Measurements from ENCODE around the gene FKBP9.
A peak's percentile ranks its signal among the peaks of the same experiment; 100 is the strongest.
"Not testable (repeated sequence)": the region's sequence is repeated elsewhere in the genome, so short reads cannot be mapped to it uniquely, and the experiment has no call there.

The FKBP9 gene

DNA sequence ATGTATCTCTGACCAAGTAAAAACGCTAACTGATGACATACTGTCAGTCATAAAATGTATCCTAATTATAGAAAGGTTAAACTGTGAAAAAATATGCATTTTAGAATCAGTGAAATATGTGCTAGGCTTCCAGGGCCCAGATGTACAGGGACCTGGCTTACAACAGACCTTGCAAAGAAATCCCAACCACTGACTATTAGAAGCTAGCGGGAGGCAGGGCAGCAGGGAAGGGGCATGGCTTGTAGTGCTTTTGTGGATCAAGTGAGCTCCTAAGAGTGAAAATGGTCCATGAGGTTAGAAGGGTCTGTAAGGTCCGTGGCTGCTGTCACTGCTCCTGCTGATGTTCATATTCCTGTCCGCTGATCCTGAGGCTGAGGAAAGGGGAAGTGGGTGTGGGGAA is 40.7 kb downstream of the FKBP9 start:
- H3K4me3 ChIP-seq (ENCODE audit: low read length): not testable (repeated sequence)
- DNase-seq (ENCODE audit: low read depth): peak; percentile 35

DNA sequence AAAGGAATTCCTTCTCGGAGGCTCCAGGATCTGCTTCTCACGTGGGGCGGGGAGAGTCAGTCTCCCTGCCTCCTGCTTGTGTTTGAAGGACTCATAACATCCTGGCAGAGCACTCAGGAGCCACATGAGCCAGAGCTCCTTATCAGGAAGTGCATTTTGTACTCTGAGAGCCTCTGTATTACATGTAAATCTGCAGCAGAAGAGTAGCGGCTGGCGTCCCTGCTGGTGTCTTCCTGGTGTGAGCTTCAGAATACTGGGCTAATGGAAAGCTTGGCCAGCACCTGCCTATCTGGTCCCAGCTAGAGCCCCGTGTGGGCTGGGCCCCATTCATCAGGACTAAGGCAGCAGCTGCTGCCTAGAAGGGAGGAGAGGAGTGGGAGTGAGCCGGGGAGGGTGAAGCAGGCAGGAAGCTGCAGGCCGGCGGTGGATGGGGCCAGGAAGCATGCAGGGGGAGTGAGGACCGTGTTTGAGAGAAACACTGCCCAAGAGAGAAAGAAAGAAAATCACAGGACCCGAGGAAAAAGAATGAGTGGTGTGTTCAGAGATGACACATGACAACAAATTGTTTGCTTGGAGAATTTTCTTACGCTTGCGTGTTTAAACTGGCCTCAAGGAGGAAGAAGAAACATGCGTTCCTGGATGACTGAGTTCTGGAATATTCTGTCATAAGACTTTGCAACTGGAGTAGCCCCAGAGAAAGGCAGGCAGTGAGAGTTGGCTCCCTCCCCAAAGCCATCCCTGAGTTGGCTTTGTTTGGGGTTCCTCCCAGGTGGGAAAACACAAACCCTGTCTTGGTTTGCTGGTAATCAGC is 41.3 kb downstream of the FKBP9 start:
- not testable (repeated sequence) for H3K4me3 ChIP-seq (ENCODE audit: low read length)
- peak; percentile 89 for DNase-seq (ENCODE audit: low read depth)

DNA sequence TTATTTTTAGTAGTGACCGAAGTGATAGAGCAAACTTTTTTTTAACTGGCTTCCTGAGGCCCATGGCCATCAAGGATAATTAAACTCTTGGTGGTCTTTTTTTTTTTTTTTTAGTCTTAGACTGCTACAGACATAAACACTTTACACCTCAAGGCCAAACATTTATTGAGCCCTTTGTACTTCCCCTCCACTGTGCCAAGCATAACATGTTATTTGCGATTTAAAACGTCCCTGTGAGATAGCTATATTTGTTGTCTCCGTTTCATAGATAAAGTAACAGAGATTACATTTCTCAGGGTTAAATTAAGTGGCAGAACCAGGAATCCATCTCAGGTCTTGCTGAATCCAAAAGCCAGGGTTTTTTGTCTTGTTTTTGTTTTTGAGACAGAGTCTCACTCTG is 42.1 kb downstream of the FKBP9 start:
- not testable (repeated sequence) for DNase-seq (ENCODE audit: low read depth); H3K4me3 ChIP-seq (ENCODE audit: low read length)

DNA sequence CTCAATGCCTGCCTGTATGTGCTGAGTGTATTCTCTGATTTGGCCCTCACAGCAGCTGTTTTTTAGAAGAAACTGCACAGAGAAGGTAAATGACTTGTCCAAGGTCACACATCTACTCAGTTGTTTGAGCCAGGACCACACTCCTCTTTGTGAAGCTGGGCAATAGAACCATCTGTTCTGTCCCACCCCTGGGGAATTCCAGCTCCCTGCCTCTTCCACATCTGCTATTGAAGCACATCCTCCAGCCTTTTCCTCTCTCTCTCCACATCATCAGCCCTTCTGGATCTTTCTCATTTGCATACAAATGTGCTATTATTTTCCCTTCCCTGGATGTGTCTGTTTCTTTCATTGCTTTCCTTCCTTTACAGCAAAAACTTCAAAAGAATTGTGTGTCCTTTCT is 45.9 kb downstream of the FKBP9 start:
- not testable (repeated sequence) for H3K4me3 ChIP-seq (ENCODE audit: low read length)
- peak; percentile 22 for DNase-seq (ENCODE audit: low read depth)

DNA sequence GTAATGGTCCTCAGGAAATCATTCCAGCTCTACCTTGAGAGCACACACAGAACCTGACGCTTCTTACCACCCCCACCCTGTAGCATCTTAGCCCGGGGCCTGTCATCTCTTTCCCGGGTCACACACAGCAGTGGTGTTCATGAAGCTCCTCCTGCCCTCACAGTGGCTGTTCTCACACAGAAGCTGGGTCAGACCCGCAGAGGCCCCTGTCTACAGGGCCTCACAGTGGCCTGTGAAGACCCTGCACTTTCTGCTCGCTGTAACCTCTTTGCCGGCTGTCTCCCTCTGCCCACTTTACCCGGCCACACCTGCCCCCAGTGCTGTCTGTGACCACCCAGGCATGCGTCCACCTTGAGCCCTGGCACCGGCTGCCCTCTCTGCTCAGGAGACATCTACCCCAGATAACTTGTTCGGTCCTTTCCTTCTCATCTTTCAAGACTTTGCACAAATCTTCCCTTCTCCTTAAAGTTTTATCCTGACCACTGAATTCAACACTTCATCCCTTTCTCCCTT is 46.9 kb downstream of the FKBP9 start:
- DNase-seq (ENCODE audit: low read depth): not testable (repeated sequence)

DNA sequence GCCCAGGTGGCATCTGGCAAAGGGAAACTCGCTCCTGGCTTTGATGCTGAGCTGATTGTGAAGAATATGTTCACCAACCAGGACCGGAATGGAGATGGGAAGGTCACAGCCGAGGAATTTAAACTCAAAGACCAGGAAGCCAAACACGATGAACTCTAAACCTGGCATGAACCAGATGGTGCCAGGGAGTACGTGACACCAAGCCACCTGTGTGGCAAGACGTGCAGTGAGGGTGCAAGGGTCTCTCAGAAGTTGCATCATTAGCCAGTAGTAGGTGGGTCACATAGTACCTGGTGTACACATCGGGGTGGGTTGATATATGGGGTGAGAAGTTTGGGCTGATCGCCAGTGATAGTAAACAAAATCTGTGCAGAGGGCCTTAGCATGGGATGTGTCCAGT is 48.0 kb downstream of the FKBP9 start:
- not testable (repeated sequence) for H3K4me3 ChIP-seq (ENCODE audit: low read length); DNase-seq (ENCODE audit: low read depth)

More for the DNA sequence above, 46.9 kb downstream of the FKBP9 start:
- H3K4me3 ChIP-seq (ENCODE audit: low read length): not testable (repeated sequence)

DNA sequence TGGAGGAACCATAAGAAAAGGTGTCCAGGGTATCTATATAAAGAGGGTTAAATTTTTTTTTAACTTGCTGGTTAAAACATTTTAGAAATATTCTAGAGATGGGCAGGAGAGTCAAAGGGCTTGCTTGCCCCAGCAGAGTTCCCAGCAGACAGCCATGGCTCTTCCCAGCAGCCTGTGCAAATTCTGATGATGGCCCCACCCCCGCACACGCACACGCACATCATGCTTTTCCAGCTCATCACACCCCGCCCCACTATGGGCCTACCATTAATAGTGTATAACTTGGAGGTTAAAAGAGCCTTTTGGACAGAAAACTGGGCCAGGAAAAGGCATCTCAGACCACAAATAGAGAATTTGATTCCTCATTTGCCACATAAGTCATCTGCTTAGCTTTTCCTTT is 48.5 kb downstream of the FKBP9 start:
- not testable (repeated sequence) for DNase-seq (ENCODE audit: low read depth); H3K4me3 ChIP-seq (ENCODE audit: low read length)

DNA sequence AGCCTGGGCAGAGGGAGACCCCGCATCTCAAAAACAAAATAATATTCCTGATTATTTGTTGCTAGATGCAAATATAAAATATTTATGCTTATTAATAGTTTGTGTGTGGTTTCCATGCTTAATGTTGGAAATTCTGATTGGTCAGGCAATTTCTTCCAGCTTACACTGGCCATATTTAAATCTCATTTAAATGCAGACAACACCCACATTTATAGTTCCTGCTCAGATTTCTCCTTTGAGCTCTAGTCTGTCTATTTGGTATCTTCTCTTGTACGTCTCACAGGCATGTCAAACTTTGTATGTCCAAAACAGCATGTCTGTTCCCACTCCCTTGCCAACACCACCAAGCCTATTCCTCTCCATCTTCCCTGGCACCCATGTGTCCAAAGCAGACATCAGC is 52.5 kb downstream of the FKBP9 start:
- TF ChIP-seq, protein P1, sequence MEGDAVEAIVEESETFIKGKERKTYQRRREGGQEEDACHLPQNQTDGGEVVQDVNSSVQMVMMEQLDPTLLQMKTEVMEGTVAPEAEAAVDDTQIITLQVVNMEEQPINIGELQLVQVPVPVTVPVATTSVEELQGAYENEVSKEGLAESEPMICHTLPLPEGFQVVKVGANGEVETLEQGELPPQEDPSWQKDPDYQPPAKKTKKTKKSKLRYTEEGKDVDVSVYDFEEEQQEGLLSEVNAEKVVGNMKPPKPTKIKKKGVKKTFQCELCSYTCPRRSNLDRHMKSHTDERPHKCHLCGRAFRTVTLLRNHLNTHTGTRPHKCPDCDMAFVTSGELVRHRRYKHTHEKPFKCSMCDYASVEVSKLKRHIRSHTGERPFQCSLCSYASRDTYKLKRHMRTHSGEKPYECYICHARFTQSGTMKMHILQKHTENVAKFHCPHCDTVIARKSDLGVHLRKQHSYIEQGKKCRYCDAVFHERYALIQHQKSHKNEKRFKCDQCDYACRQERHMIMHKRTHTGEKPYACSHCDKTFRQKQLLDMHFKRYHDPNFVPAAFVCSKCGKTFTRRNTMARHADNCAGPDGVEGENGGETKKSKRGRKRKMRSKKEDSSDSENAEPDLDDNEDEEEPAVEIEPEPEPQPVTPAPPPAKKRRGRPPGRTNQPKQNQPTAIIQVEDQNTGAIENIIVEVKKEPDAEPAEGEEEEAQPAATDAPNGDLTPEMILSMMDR (conservative IDR thresholded peaks at IDR 0.05; ENCODE audit: low read length): no peak
- no peak for DNase-seq (ENCODE audit: low read depth)
- H3K4me3 ChIP-seq (ENCODE audit: low read length): no peak overlapping the region

DNA sequence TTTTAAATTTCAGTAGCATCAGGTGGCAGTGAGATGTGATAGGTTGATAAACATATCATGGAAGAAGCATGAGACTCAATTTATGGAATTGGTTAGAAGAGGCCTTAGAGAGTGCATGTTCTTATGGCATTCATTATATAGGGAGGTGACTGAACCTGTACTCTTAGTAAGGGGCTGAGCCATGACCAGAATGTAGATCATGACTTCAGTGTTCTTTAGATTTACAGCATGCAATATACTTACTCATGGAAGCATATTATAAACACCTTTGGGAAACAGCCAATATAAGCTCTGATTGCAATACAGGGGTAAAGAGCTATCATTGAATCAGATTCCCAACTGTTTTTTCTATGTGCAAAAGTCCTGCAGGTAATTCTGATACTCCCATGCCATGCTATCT is 55.1 kb downstream of the FKBP9 start:
- no peak for DNase-seq (ENCODE audit: low read depth)
- TF ChIP-seq, protein P1 (conservative IDR thresholded peaks at IDR 0.05; ENCODE audit: low read length): no peak
- no peak overlapping the region for H3K4me3 ChIP-seq (ENCODE audit: low read length)

DNA sequence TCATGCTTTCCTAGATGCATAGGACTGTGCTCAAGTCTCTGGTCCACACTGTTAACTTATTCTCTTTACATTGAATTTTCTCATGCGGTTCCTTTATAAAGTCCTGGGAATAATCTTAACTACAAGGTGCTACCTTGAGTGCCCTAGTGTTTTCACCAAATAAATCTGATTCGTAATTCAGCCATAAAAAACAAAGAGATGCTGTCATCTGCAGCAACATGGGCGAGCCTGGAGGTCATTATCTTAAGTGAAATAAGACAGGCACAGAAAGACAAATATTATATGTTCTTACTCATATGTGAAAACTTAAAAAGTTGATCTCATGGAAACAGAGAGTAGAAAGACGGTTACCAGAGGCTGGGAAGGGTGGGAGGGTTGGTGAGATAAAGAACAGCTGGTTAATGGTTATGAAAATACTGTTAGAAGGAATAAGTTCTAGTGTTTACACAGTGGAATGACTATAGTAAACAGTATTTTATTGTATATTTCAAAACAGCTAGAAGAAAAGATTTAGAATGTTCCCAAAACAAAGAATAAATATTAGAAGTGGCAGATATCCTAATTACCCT is 67.0 kb downstream of the FKBP9 start:
- TF ChIP-seq, protein P1 (conservative IDR thresholded peaks at IDR 0.05; ENCODE audit: low read length): no peak
- no peak overlapping the region for H3K4me3 ChIP-seq (ENCODE audit: low read length)
- no peak for DNase-seq (ENCODE audit: low read depth)

DNA sequence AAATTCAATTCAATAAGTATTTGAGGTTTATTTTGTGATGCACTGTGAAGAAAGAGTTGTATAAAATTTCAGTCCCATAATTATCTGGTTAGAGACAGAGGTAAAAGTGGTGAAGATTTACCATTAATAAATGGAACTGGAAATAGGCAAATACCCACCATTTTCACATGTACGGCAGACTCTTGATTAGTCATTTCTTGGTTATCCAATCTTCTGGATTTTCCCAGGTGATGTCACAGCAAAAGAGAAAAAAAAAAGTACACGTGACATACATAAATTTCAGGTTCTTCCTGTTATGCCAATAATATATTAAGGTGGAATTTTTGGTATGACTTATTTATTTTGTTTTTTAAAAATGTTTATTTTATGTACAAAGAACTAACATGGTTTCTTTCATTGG is 78.5 kb downstream of the FKBP9 start:
- TF ChIP-seq, protein P1 (conservative IDR thresholded peaks at IDR 0.05; ENCODE audit: low read length): no peak
- no peak overlapping the region for H3K4me3 ChIP-seq (ENCODE audit: low read length)
- no peak for DNase-seq (ENCODE audit: low read depth)

All from AG10803 (cell line).